K562 (cell line): ENCODE data around the gene THAP12. TPM values are rescaled to one million over a fixed set of nuclear protein-coding genes. Genes with fewer than 3 reads are reported as not detected.

Experiments
- CCAR2 ChIP-seq: fragments of 200-400 bp; formaldehyde crosslinking; IDR thresholded peaks from 2 replicates; pipeline ENCODE4 v1.6.1; 2017; ENCODE audit warnings: mild to moderate bottlenecking, low read depth, low read length
- E2F3 ChIP-seq: fragments of 250-450 bp; sonication (Bioruptor Pico); IDR thresholded peaks from 2 replicates; pipeline ENCODE4 v1.4.0; 2020; ENCODE audit warnings: mild to moderate bottlenecking
- FOXA1 ChIP-seq: fragments of 450-650 bp; IDR thresholded peaks from 2 replicates; pipeline ENCODE4 v1.6.1; 2016; ENCODE audit warnings: mild to moderate bottlenecking, borderline replicate concordance
- HDAC3 ChIP-seq: fragments of 450-650 bp; IDR thresholded peaks from 2 replicates; pipeline ENCODE4 v1.6.1; 2018; ENCODE audit warnings: borderline replicate concordance, mild to moderate bottlenecking, moderate library complexity; ENCODE audit not compliant: partially characterized antibody
- KLF6 ChIP-seq: fragments of 250-450 bp; sonication (Bioruptor Pico); IDR thresholded peaks from 2 replicates; pipeline ENCODE4 v1.4.0; 2020; ENCODE audit warnings: mild to moderate bottlenecking, moderate library complexity, borderline replicate concordance
- MAZ ChIP-seq, 2 experiments: fragments of 450-650 bp in 1 of 2; sonication (generic) in 1 of 2; formaldehyde crosslinking; IDR thresholded peaks in 1 of 2; conservative IDR thresholded peaks in 1 of 2; 2 replicates each; pipeline versions ENCODE4 v1.4.0 to v1.5.0; 2020; ENCODE audit warnings: mild to moderate bottlenecking in 1 of 2, missing genetic modification reagents in 1 of 2
- NR2C2 ChIP-seq, 2 experiments: fragments of 200-800 bp in 1 of 2; sonication (Bioruptor generic) in 1 of 2; sonication (generic) in 1 of 2; formaldehyde crosslinking in 1 of 2; IDR thresholded peaks; 2 replicates each; pipeline versions ENCODE4 v1.6.1 to v1.8.0; 2016 to 2022; ENCODE audit warnings: mild to moderate bottlenecking in 1 of 2, missing compliant biosample characterization in 1 of 2, missing genetic modification characterization in 1 of 2, missing genetic modification reagents in 1 of 2
- PHF21A ChIP-seq: fragments of 450-650 bp; IDR thresholded peaks from 2 replicates; pipeline ENCODE4 v1.6.1; 2017; ENCODE audit warnings: low read depth, borderline replicate concordance
- RCOR1 ChIP-seq, 2 experiments: IDR thresholded peaks; 2 replicates each; pipeline ENCODE4 v1.6.1; 2012; ENCODE audit warnings: low read depth in 2 of 2, low read length in 2 of 2, borderline replicate concordance in 1 of 2, improper control_type of control experiment in 1 of 2
- SNIP1 ChIP-seq: fragments of 450-650 bp; IDR thresholded peaks from 2 replicates; pipeline ENCODE4 v1.7.1; 2017; ENCODE audit warnings: low read depth, mild to moderate bottlenecking
- SRSF1 ChIP-seq: fragments of 200-400 bp; formaldehyde crosslinking; IDR thresholded peaks from 2 replicates; pipeline ENCODE4 v1.6.1; 2017; ENCODE audit warnings: mild to moderate bottlenecking, low read depth, low read length, moderate library complexity
- ZNF282 ChIP-seq: sonication (generic); formaldehyde crosslinking; IDR thresholded peaks from 2 replicates; pipeline ENCODE4 v1.8.1; 2023; ENCODE audit warnings: missing genetic modification reagents
- ZNF41 ChIP-seq: fragments of 250-450 bp; sonication (Bioruptor Pico); conservative IDR thresholded peaks from 2 replicates; pipeline ENCODE4 v1.4.0; 2020; ENCODE audit warnings: mild to moderate bottlenecking
- ZNF583 ChIP-seq: fragments of 250-450 bp; sonication (Bioruptor Pico); IDR thresholded peaks from 2 replicates; pipeline ENCODE4 v1.4.0; 2020
- polyA plus RNA-seq, 8 experiments: library from polyadenylated mRNA; depleted of rRNA in 4 of 8; stranded (reverse) in 5 of 8; unstranded in 3 of 8; fragments of >200 nt; fragmentation: Nextera tagmentation in 2 of 8; fragmentation: Illumina TruSeq in 1 of 8; extraction: Ambion mirVana in 2 of 8; extraction: Trizol in 1 of 8; gene quantifications; 2 replicates each; pipeline versions ENCODE4 v1.2.1 to v1.2.3, GENCODE V29; 2011 to 2014; ENCODE audit warnings: inconsistent platforms in 1 of 8, missing spikeins in 1 of 8
- total RNA-seq, 7 experiments: library from RNA; depleted of rRNA in 6 of 7; stranded (reverse); fragments of >200 nt in 6 of 7; fragmentation: Illumina TruSeq in 2 of 7; extraction: Trizol in 2 of 7; gene quantifications; 2 replicates each; pipeline versions ENCODE4 v1.2.1 to v1.2.3, GENCODE V29; 2011 to 2021; ENCODE audit warnings: low replicate concordance in 1 of 7
- TF ChIP-seq, protein P1 (sequence below): fragments of 250-450 bp; sonication (Bioruptor Pico); IDR thresholded peaks from 2 replicates; pipeline ENCODE4 v1.6.1; 2021; ENCODE audit warnings: mild to moderate bottlenecking
- TF ChIP-seq, protein P2 (sequence below): sonication (generic); formaldehyde crosslinking; IDR thresholded peaks from 2 replicates; pipeline ENCODE4 v1.8.0; 2022; ENCODE audit warnings: mild to moderate bottlenecking, low read depth, missing genetic modification reagents
- TF ChIP-seq, protein P3 (sequence below): fragments of 250-450 bp; sonication (Bioruptor Pico); IDR thresholded peaks from 2 replicates; pipeline ENCODE4 v1.8.0; 2022; ENCODE audit warnings: inconsistent platforms, mild to moderate bottlenecking, moderate library complexity, borderline replicate concordance
- TF ChIP-seq, protein P4 (sequence below): fragments of 450-650 bp; IDR thresholded peaks from 2 replicates; pipeline ENCODE4 v1.6.1; 2018; ENCODE audit not compliant: partially characterized antibody
- TF ChIP-seq, protein P5 (sequence below): fragments of 450-650 bp; formaldehyde crosslinking; IDR thresholded peaks from 2 replicates; pipeline ENCODE4 v1.4.0; 2020; ENCODE audit warnings: mild to moderate bottlenecking

THAP12 gene
- total and polyA plus RNA-seq, 9 of the 15 experiments (the other 6 are each of a cell fraction or from before 2014, with no cell fraction given) = 28.1 to 103 (median 57.8) TPM

DNA sequence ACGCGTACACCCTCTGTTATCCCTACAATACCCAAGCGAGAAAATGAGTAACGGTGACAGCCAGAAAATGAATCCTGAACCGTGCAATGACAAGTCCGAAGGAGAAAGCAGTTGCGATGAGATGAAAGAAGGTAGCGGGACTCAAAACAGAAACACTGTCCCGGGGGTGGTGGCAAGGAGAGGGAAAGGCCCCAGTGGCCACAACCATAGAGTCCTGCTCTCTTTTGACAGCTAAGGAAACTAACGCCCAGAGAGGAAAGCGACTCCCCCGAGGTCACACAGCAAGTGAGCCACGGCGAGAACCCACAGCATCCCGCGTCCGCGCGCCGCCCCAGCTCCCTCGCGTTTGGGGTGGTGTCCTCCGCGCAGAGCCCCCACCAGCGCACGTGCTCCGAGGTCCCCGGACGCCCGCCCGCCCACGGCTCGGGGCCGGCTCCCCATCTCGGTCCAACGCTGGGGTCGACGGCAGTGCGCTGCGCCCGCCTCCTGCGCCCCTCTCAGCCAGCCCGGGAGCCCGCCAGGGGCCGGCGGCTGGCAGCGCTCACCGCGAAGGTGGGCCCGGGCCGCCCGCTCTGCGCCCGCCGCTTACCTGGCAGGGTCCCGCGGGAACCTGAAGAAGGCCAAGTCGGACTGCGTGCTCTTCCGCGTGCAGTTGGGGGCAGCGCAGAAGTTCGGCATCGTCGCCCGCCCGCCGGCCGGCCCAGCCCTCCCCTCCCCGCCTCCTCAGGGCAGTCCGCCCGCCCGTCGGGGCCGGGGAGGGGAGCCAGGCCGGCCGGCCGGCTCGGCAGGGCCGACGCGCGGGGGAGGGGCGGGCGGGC, 564 bp downstream of the THAP12 start (continued):
- no peak for TF ChIP-seq SRSF1
- TF ChIP-seq, protein P1, sequence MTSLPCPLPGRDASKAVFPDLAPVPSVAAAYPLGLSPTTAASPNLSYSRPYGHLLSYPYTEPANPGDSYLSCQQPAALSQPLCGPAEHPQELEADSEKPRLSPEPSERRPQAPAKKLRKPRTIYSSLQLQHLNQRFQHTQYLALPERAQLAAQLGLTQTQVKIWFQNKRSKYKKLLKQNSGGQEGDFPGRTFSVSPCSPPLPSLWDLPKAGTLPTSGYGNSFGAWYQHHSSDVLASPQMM (CRISPR knock-in tag) = no peak
- TF ChIP-seq KLF6 (CRISPR knock-in tag) = no peak
- TF ChIP-seq, protein P2, sequence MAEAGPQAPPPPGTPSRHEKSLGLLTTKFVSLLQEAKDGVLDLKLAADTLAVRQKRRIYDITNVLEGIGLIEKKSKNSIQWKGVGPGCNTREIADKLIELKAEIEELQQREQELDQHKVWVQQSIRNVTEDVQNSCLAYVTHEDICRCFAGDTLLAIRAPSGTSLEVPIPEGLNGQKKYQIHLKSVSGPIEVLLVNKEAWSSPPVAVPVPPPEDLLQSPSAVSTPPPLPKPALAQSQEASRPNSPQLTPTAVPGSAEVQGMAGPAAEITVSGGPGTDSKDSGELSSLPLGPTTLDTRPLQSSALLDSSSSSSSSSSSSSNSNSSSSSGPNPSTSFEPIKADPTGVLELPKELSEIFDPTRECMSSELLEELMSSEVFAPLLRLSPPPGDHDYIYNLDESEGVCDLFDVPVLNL (CRISPR knock-in tag) = no peak
- TF ChIP-seq SNIP1 = no peak
- no peak for TF ChIP-seq FOXA1
- no peak for TF ChIP-seq NR2C2 (CRISPR knock-in tag; IDR thresholded peaks at IDR 0.05)
- no peak for TF ChIP-seq NR2C2 (tag; IDR thresholded peaks at IDR 0.05)
- no peak for TF ChIP-seq E2F3 (CRISPR knock-in tag)
- TF ChIP-seq, protein P3, sequence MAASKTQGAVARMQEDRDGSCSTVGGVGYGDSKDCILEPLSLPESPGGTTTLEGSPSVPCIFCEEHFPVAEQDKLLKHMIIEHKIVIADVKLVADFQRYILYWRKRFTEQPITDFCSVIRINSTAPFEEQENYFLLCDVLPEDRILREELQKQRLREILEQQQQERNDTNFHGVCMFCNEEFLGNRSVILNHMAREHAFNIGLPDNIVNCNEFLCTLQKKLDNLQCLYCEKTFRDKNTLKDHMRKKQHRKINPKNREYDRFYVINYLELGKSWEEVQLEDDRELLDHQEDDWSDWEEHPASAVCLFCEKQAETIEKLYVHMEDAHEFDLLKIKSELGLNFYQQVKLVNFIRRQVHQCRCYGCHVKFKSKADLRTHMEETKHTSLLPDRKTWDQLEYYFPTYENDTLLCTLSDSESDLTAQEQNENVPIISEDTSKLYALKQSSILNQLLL (CRISPR knock-in tag) = no peak
- TF ChIP-seq ZNF583 (CRISPR knock-in tag) = no peak
- no peak for TF ChIP-seq ZNF41 (CRISPR knock-in tag)
- TF ChIP-seq ZNF282 (CRISPR knock-in tag) = no peak
- TF ChIP-seq, protein P4, sequence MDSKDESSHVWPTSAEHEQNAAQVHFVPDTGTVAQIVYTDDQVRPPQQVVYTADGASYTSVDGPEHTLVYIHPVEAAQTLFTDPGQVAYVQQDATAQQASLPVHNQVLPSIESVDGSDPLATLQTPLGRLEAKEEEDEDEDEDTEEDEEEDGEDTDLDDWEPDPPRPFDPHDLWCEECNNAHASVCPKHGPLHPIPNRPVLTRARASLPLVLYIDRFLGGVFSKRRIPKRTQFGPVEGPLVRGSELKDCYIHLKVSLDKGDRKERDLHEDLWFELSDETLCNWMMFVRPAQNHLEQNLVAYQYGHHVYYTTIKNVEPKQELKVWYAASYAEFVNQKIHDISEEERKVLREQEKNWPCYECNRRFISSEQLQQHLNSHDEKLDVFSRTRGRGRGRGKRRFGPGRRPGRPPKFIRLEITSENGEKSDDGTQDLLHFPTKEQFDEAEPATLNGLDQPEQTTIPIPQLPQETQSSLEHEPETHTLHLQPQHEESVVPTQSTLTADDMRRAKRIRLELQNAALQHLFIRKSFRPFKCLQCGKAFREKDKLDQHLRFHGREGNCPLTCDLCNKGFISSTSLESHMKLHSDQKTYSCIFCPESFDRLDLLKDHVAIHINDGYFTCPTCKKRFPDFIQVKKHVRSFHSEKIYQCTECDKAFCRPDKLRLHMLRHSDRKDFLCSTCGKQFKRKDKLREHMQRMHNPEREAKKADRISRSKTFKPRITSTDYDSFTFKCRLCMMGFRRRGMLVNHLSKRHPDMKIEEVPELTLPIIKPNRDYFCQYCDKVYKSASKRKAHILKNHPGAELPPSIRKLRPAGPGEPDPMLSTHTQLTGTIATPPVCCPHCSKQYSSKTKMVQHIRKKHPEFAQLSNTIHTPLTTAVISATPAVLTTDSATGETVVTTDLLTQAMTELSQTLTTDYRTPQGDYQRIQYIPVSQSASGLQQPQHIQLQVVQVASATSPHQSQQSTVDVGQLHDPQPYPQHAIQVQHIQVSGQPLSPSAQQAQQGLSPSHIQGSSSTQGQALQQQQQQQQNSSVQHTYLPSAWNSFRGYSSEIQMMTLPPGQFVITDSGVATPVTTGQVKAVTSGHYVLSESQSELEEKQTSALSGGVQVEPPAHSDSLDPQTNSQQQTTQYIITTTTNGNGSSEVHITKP = peak; percentile 42
- no peak for TF ChIP-seq CCAR2
- TF ChIP-seq, protein P5, sequence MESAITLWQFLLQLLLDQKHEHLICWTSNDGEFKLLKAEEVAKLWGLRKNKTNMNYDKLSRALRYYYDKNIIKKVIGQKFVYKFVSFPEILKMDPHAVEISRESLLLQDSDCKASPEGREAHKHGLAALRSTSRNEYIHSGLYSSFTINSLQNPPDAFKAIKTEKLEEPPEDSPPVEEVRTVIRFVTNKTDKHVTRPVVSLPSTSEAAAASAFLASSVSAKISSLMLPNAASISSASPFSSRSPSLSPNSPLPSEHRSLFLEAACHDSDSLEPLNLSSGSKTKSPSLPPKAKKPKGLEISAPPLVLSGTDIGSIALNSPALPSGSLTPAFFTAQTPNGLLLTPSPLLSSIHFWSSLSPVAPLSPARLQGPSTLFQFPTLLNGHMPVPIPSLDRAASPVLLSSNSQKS (CRISPR knock-in tag) = no peak
- TF ChIP-seq PHF21A = no peak
- TF ChIP-seq RCOR1 (IDR thresholded peaks at IDR 0.05; ENCODE audit: borderline replicate concordance in 1 of 2, low read depth in 2 of 2, low read length in 2 of 2) = peak in 1 of 2 experiments; percentile 45; a peak in 2 of 4 replicates
- TF ChIP-seq MAZ (CRISPR knock-in tag; conservative IDR thresholded peaks at IDR 0.05 in 1 of 2, IDR thresholded peaks at IDR 0.05 in 1 of 2) = no peak
- TF ChIP-seq HDAC3 = no peak
